Naive thymus-derived CD4-positive, alpha-beta T cell (primary cell): ENCODE data around the gene NCOR1. TPM values are rescaled to one million over a fixed set of nuclear protein-coding genes. Genes with fewer than 3 reads are reported as not detected.
"Not testable (repeated sequence)": the region's sequence is repeated elsewhere in the genome, so short reads cannot be mapped to it uniquely, and the experiment has no call there.

Source experiments
- ATAC-seq: fragments of 150-1000 bp; cut with Tn5 transposase; 2 replicates; pipeline ENCODE4 v1.10.0; 2021; ENCODE audit warnings: mild to moderate bottlenecking, moderate library complexity
- CTCF ChIA-PET: fragments of 350-600 bp; sonication (Branson Sonifier 250); formaldehyde crosslinking; loops from one replicate; lab custom pipeline; 2021; ENCODE audit warnings: antibody characterized with exemption; lab: Charles Lee
- POLR2A ChIA-PET: fragments of 350-600 bp; sonication (Branson Sonifier 250); formaldehyde crosslinking; loops from one replicate; lab custom pipeline; 2021; ENCODE audit warnings: antibody characterized with exemption, inconsistent platforms; lab: Charles Lee
- DNase-seq, 9 donors: peaks; one replicate each; pipeline versions ENCODE4 v3.0.0 to v3.0.0-alpha.2; 2020 to 2022; ENCODE audit warnings: mixed read lengths in 1 of 9
- H3K27ac ChIP-seq: one replicate; pipeline ENCODE4 v1.7.0; 2013; ENCODE audit warnings: mild to moderate bottlenecking, low read depth, low read length, moderate library complexity
- H3K27me3 ChIP-seq, 2 donors: one replicate each; pipeline ENCODE4 v1.7.0; 2013; ENCODE audit warnings: low read length in 2 of 2, mild to moderate bottlenecking in 2 of 2, moderate library complexity in 2 of 2; ENCODE audit not compliant: control insufficient read depth in 2 of 2, insufficient read depth in 2 of 2
- H3K36me3 ChIP-seq, 3 experiments: 1 replicate in 2 of 3; 2 replicates in 1 of 3; pipeline ENCODE4 v1.7.0; 2013; ENCODE audit warnings: low read length in 3 of 3, mild to moderate bottlenecking in 3 of 3, moderate library complexity in 1 of 3; ENCODE audit not compliant: insufficient read depth in 3 of 3, control insufficient read depth in 2 of 3
- H3K4me1 ChIP-seq, 2 donors: one replicate each; pipeline ENCODE4 v1.7.0; 2013; ENCODE audit warnings: low read length in 2 of 2, mild to moderate bottlenecking in 2 of 2, moderate library complexity in 1 of 2; ENCODE audit not compliant: control insufficient read depth in 2 of 2, insufficient read depth in 2 of 2
- H3K4me3 ChIP-seq: 2 replicates; pipeline ENCODE4 v1.7.0; 2013; ENCODE audit warnings: mild to moderate bottlenecking, low read length
- H3K9me3 ChIP-seq, 3 experiments: 1 replicate in 2 of 3; 2 replicates in 1 of 3; pipeline ENCODE4 v1.7.0; 2013; ENCODE audit warnings: low read length in 3 of 3; ENCODE audit not compliant: control insufficient read depth in 2 of 3
- H3K27ac Mint-ChIP-seq, 9 donors: one replicate each; pipeline ENCODE4 v1.8.0; 2020 to 2022; ENCODE audit warnings: mixed read lengths in 9 of 9, mild to moderate bottlenecking in 8 of 9, moderate library complexity in 5 of 9, inconsistent platforms in 2 of 9
- H3K27me3 Mint-ChIP-seq, 5 donors: one replicate each; pipeline ENCODE4 v1.8.0; 2021 to 2022; ENCODE audit warnings: mixed read lengths in 5 of 5, mild to moderate bottlenecking in 1 of 5
- H3K36me3 Mint-ChIP-seq, 5 donors: one replicate each; pipeline ENCODE4 v1.8.0; 2020 to 2022; ENCODE audit warnings: mixed read lengths in 5 of 5, mild to moderate bottlenecking in 3 of 5, inconsistent platforms in 1 of 5
- H3K4me1 Mint-ChIP-seq, 7 donors: one replicate each; pipeline ENCODE4 v1.8.0; 2020 to 2022; ENCODE audit warnings: mixed read lengths in 7 of 7, mild to moderate bottlenecking in 3 of 7, inconsistent platforms in 1 of 7
- H3K4me3 Mint-ChIP-seq, 10 donors: one replicate each; pipeline ENCODE4 v1.8.0; 2020 to 2022; ENCODE audit warnings: mild to moderate bottlenecking in 10 of 10, mixed read lengths in 10 of 10, moderate library complexity in 6 of 10, inconsistent platforms in 2 of 10
- H3K9me3 Mint-ChIP-seq, 11 donors: one replicate each; pipeline ENCODE4 v1.8.0; 2020 to 2022; ENCODE audit warnings: mixed read lengths in 11 of 11, mild to moderate bottlenecking in 4 of 11, inconsistent platforms in 1 of 11, moderate library complexity in 1 of 11
- intact Hi-C, 2 donors: fragments of 100-400 bp; cut with micrococcal nuclease; formaldehyde crosslinking; loops; one replicate each; pipeline ENCODE4 v1.15.1; 2023
- polyA plus RNA-seq, 2 donors: library from polyadenylated mRNA; unstranded; fragments of 300-500 nt; fragmentation: Illumina TruSeq; gene quantifications; one replicate each; pipeline ENCODE4 v1.2.3, GENCODE V29; 2021
- total RNA-seq, 6 experiments: library from RNA in 5 of 6; stranded (reverse) in 5 of 6; gene quantifications; 1 replicate in 5 of 6; 2 replicates in 1 of 6; pipeline ENCODE4 v1.2.3 and lab custom pipeline; 2021 to 2026

NCOR1 gene
- total and polyA plus RNA-seq, 7 experiments from 2014 or later, result 75.8 to 169 (median 149) TPM

DNA sequence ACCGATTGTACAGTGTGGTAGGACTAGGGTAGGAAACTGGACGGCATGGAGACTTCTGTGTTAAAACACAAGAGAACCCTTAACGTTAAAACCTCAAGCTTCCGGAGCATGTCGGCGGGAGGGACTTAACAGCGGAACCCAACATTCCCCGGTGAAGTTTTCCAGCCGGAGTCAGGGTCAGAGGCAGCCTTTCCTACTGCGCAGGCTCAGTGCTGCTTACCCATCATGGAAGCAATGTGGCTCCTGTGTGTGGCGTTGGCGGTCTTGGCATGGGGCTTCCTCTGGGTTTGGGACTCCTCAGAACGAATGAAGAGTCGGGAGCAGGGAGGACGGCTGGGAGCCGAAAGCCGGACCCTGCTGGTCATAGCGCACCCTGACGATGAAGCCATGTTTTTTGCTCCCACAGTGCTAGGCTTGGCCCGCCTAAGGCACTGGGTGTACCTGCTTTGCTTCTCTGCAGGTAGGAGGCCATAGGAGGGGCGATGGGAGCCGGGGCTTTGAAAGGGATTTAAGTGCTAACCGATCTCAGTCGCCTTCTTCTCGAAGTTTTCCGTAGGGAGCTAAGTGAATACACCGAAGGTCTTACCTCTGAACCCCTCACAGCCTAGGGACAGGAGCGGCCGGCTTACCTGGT, 1.8 kb upstream of the NCOR1 start, which contains the start of gene PIGL:
PIGL (plus strand) TSS at position 209 of the 634 bp plus-strand sequence; CDS start at position 226, 17 bp downstream.
- Mint-ChIP-seq H3K4me1 (peaks cover 25 to 58% (median 45%) of the 10 kb centered on the region in 7 donors), H3K36me3 (peaks cover 0 to 3% (median 0%) of the 10 kb centered on the region in 5 donors), H3K27me3 (no peaks in the 10 kb centered on the region), H3K9me3 (no peaks in the 10 kb centered on the region), H3K4me3 (peak within 1 kb of the TSS; percentile 89 to 99 (median 96)), H3K27ac (peak within 1 kb of the TSS; percentile 88 to 96 (median 95))
- intact Hi-C loops, result loop anchor here (1.0 to 10.0 kb wide), 10 partner anchors 35 to 1912 kb away; partner anchors contain the start of genes CENPV (in 1 of the 2), HS3ST3B1 (in 1 of the 2), PLD6 (in 1 of the 2) and TRPV2 (in 1 of the 2)
- H3K27ac ChIP-seq, result peak within 1 kb of the TSS; percentile 91
- peak; percentile 60 for ATAC-seq
- H3K4me1 ChIP-seq, result peaks cover 20 to 29% of the 10 kb centered on the region in 2 donors
- POLR2A ChIA-PET, result interaction anchor here (0.5 to 1.9 kb wide), 5 partner anchors 9 to 164 kb away, joined by 3 to 10 read pairs (median 5); partner anchors contain the start of gene UBB
- H3K36me3 ChIP-seq, result peaks cover 0 to 9% (median 0%) of the 10 kb centered on the region in 3 experiments
- no peaks in the 10 kb centered on the region for H3K9me3 ChIP-seq
- DNase-seq, result peak; percentile 47 to 85 (median 78)
- CTCF ChIA-PET, result no interaction called here
- peak within 1 kb of the TSS; percentile 76 for H3K4me3 ChIP-seq
- H3K27me3 ChIP-seq, result no peaks in the 10 kb centered on the region

- H3K27me3 Mint-ChIP-seq, H3K9me3 Mint-ChIP-seq, H3K36me3 Mint-ChIP-seq, H3K27me3 ChIP-seq, H3K9me3 ChIP-seq, DNase-seq, CTCF ChIA-PET, ATAC-seq, H3K36me3 ChIP-seq: not testable (repeated sequence)
- H3K4me3 ChIP-seq, result peak overlapping the region; percentile 76
- peak overlapping the region; percentile 91 for H3K27ac ChIP-seq
- Mint-ChIP-seq H3K4me1 (peaks cover 25 to 59% (median 47%) of the 10 kb centered on the region in 7 donors), H3K4me3 (peak overlapping the region; percentile 89 to 99 (median 96)), H3K27ac (peak overlapping the region; percentile 88 to 96 (median 95))
- POLR2A ChIA-PET, result interaction anchor here (0.7 to 1.9 kb wide), 6 partner anchors 8 to 165 kb away, joined by 3 to 10 read pairs (median 4); partner anchors contain the start of gene UBB
- intact Hi-C loops, result loop anchor here (1.0 to 10.0 kb wide), 10 partner anchors 34 to 1912 kb away; partner anchors contain the start of genes CENPV (in 1 of the 2), HS3ST3B1 (in 1 of the 2), PLD6 (in 1 of the 2) and TRPV2 (in 1 of the 2)
- H3K4me1 ChIP-seq, result peaks cover 22 to 29% of the 10 kb centered on the region in 2 donors
Measured at GRCh38 chr17:16216341-16217001, 1.1 kb upstream of the NCOR1 start.

- Mint-ChIP-seq H3K4me3 (peak overlapping the region; percentile 89 to 99 (median 96)), H3K36me3 (peaks cover 0 to 3% (median 0%) of the 10 kb centered on the region in 5 donors), H3K4me1 (peaks cover 25 to 64% (median 50%) of the 10 kb centered on the region in 7 donors), H3K27me3 (no peaks in the 10 kb centered on the region), H3K27ac (peak overlapping the region; percentile 44 to 96 (median 86)), H3K9me3 (no peaks in the 10 kb centered on the region)
- intact Hi-C loops, result loop anchor here (1.0 to 10.0 kb wide), 16 partner anchors 17 to 1911 kb away; partner anchors contain the start of genes CENPV (in 1 of the 2), HS3ST3B1 (in 1 of the 2), PLD6 (in 1 of the 2) and TRPV2 (in 1 of the 2)
- Histone ChIP-seq H3K4me1 (peaks cover 22 to 29% of the 10 kb centered on the region in 2 donors), H3K27me3 (no peaks in the 10 kb centered on the region), H3K4me3 (peak overlapping the region; percentile 76), H3K27ac (peak overlapping the region; percentile 91), H3K36me3 (peaks cover 0 to 9% (median 0%) of the 10 kb centered on the region in 3 experiments), H3K9me3 (no peaks in the 10 kb centered on the region)
- ChIA-PET CTCF (no interaction called here), POLR2A (interaction anchor here (0.6 to 1.4 kb wide), 6 partner anchors 8 to 77 kb away, joined by 3 to 5 read pairs (median 4); no protein-coding TSS in a partner anchor)
- ATAC-seq (no peak), DNase-seq (peak in 5 of 9 donors; percentile 10 to 25 (median 21))
Measured at GRCh38 chr17:16215965-16216316, 607 bp upstream of the NCOR1 start.

DNA sequence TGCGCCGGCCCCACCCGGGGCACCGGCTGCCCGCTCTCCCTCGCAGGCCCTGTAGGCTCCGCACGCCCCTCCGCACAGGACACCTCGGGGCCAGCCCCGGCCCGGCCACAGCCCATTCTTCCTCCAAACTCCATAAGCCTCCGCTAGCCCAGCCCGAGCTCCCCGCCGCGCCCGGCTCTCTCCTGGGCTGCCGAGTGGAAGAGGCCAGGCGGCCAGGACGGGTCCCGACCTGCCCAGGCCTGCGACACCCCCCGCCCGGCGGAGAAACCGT, 397 bp downstream of the NCOR1 start:
- peaks cover 25 to 70% (median 50%) of the 10 kb centered on the region in 7 donors for H3K4me1 Mint-ChIP-seq
- peak in 1 of 9 donors; percentile 61 for DNase-seq
- CTCF ChIA-PET, result no interaction called here

DNA sequence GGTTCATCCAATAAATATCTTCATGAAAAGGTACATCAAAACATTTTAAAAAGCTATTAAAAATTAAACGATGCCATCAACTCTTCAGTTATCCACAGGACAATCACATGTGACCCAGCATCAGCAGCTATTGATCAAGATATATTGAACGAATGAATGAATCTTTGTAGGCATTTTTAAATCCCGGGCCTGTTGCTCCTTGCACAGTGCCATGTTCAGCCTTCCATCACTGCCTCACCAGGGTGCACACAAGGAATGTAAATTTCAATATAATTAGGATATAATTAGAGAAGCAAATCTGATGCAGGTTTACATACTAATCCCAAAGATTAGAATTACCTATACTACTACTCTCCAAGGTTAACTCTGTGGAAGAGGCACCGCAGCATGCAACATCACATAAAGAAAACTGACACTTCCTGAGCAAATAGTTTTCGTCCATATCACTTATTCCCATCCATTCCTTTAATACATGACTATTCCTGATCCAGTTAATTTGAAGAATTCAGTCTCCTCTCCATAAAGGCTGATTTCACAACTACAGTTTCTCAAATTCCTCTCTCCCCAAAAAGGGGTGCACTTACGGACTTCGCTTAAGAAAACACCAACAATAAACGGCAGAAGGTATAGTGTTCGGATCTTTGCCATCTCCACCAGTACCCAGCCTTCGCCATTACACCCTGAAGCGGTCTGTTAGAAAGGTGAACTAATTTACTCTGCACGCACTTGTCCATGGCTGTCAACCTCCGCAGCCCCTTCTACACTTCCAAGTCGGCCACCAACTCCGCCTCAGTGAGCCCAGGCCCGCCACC, 938 bp downstream of the NCOR1 start:
- Histone ChIP-seq H3K4me3 (peak overlapping the region; percentile 76), H3K9me3 (no peaks in the 10 kb centered on the region), H3K4me1 (peaks cover 22 to 29% of the 10 kb centered on the region in 2 donors), H3K27ac (peak overlapping the region; percentile 91), H3K36me3 (peaks cover 0 to 9% (median 0%) of the 10 kb centered on the region in 3 experiments), H3K27me3 (no peaks in the 10 kb centered on the region)
- peaks cover 0 to 3% (median 0%) of the 10 kb centered on the region in 5 donors for H3K36me3 Mint-ChIP-seq
- peak overlapping the region; percentile 86 to 99 (median 94) for H3K4me3 Mint-ChIP-seq
- DNase-seq, result peak in 3 of 9 donors; percentile 17 to 28 (median 21)
- H3K9me3 Mint-ChIP-seq, result no peaks in the 10 kb centered on the region
- peak overlapping the region; percentile 58 to 98 (median 88) for H3K27ac Mint-ChIP-seq
- POLR2A ChIA-PET, result interaction anchor here (0.6 to 1.4 kb wide), 4 partner anchors 16 to 167 kb away, joined by 3 to 6 read pairs (median 4); no protein-coding TSS in a partner anchor
- no peak for ATAC-seq
- CTCF ChIA-PET, result interaction anchor here (0.6 to 0.8 kb wide), 2 partner anchors 12 to 87 kb away, joined by 3 to 4 read pairs; no protein-coding TSS in a partner anchor
- H3K4me1 Mint-ChIP-seq, result peaks cover 25 to 70% (median 49%) of the 10 kb centered on the region in 7 donors
- H3K27me3 Mint-ChIP-seq, result no peaks in the 10 kb centered on the region
- intact Hi-C loops, result loop anchor here (1.0 to 10.0 kb wide), 13 partner anchors 16 to 1910 kb away; partner anchors contain the start of genes HS3ST3B1 (in 1 of the 2), PLD6 (in 1 of the 2), TRPV2 (in 1 of the 2) and UBB (in 1 of the 2)

More for the DNA sequence above, 397 bp downstream of the NCOR1 start:
- no peaks in the 10 kb centered on the region for H3K27me3 Mint-ChIP-seq
- H3K4me1 ChIP-seq, result peaks cover 22 to 29% of the 10 kb centered on the region in 2 donors
- no peaks in the 10 kb centered on the region for H3K9me3 ChIP-seq
- peak overlapping the region; percentile 76 for H3K4me3 ChIP-seq
- intact Hi-C loops, result loop anchor here (1.0 to 10.0 kb wide), 13 partner anchors 16 to 1910 kb away; partner anchors contain the start of genes HS3ST3B1 (in 1 of the 2), PLD6 (in 1 of the 2), TRPV2 (in 1 of the 2) and UBB (in 1 of the 2)
- H3K27ac Mint-ChIP-seq, result peak overlapping the region; percentile 58 to 98 (median 88)
- H3K9me3 Mint-ChIP-seq, result no peaks in the 10 kb centered on the region
- peaks cover 0 to 3% (median 0%) of the 10 kb centered on the region in 5 donors for H3K36me3 Mint-ChIP-seq
- peak; percentile 40 for ATAC-seq
- POLR2A ChIA-PET, result interaction anchor here (0.9 to 1.4 kb wide), 6 partner anchors 16 to 167 kb away, joined by 3 to 6 read pairs (median 4); no protein-coding TSS in a partner anchor
- peaks cover 0 to 9% (median 0%) of the 10 kb centered on the region in 3 experiments for H3K36me3 ChIP-seq
- H3K27me3 ChIP-seq, result no peaks in the 10 kb centered on the region
- H3K27ac ChIP-seq, result peak overlapping the region; percentile 91
- peak overlapping the region; percentile 86 to 99 (median 94) for H3K4me3 Mint-ChIP-seq
